Myocyte (in vitro differentiated cells): ENCODE data around the gene ATAD5. TPM values are rescaled to one million over a fixed set of nuclear protein-coding genes. Genes with fewer than 3 reads are reported as not detected.
A peak's percentile ranks its signal among the peaks of the same experiment; 100 is the strongest.

Experiments used
- DNase-seq: peaks from one replicate; pipeline ENCODE4 v3.0.0-alpha.2; 2012; ENCODE audit warnings: low read depth
- total RNA-seq: library from RNA; depleted of rRNA; stranded (reverse); fragments of >200 nt; gene quantifications from 2 replicates; pipeline ENCODE4 v1.2.3, GENCODE V29; 2014

Gene ATAD5
- total RNA-seq, 1 donor from 2014 or later, result 0.67 TPM

DNA sequence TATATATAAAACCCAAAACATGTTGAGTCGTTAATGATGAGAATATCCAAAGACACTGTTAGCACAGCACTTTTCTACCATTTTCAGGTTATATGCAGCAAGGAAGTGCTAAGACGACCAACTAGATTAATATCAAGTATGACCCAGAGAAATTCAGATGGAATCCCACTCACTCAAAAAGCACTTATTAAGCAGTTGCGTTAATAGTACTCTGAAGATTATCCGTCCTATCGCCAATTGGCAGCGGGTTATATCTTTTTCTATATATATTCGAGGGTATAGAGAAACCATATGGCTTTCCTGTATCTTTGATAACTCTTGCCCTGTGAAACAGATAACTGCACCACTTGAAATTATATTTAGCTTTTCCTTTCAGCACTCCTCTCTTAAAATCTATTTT is 8.3 kb upstream of the ATAD5 start:
- DNase-seq, result no peak

DNA sequence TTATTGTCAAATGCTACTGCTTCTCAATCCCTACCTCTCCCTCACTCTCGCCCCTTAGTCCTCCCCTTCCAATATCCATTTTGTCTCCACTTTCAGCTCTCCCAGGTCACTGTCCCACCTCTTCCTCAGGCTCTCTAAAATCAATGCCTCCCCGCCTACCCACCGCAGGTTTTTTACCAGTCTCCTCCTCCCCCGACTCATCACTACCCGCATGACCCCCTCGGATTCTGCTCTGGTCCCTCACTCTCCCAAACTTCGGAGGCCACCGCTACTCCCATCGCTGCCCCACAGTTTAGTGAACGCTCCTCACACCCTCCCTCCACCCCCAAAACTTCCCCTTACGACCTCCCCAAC is 7.8 kb upstream of the ATAD5 start:
- DNase-seq, result no peak

DNA sequence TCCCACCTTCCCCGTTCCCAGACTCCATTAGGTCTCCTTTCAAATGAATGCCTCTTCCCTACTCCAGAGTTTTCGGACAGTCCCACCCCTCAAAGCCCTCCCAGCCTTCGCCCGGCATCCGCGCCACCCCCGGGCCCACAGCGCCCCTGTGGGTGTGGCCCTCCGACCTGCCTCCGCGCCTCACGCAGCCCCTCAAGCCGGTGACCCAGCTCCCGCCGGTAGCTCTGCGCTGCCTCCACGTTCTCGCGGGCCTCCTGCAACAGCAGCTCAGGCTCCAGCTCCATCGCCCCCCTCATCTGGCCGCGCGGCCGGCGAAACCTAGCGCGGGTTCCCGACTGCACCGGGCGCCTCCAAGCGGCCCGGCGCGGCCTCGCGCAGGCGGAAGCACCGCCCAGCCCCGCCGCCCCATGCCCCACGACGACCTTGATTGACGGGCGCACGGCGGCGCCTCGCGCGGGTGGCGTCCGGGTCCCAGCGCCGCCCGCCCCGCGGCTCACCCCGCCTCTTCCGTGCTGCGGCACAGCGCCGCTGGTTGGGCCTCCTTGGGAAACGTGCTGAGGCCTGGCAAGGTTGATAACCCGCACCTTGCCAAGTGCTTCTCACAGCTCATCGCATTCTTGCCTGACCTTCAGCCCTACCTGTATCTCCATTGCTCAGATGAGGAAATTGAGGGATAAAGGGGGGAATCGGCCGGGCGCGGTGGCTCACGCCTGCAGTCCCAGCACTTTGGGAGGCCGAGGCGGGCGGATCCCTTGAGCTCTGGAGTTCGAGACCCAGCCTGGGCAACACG is 7.2 kb upstream of the ATAD5 start, which contains the start of gene CRLF3:
Gene CRLF3 (minus strand): TSS at position 337 of the 790 bp plus-strand sequence. CDS start 41 bp downstream, at position 296.
- DNase-seq, result peak; percentile 90

DNA sequence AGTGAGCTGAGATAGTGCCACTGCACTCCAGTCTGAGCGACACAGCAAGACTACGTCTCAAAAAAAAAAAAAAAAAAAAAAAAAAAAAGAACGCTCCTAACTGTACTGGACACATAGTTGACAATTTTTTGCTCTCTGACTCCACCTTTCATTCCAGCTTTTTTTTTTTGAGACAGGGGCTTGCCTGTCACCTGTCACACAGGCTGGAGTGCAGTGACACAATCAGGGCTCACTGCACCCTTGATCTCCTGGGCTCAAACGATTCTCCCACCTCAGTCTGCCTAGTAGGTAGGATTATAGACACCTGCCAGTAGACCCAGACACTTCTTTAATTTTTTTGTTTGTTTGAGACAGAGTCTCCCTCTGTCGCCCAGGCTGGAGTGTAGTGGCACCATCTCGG is 4.7 kb upstream of the ATAD5 start:
- no peak for DNase-seq

DNA sequence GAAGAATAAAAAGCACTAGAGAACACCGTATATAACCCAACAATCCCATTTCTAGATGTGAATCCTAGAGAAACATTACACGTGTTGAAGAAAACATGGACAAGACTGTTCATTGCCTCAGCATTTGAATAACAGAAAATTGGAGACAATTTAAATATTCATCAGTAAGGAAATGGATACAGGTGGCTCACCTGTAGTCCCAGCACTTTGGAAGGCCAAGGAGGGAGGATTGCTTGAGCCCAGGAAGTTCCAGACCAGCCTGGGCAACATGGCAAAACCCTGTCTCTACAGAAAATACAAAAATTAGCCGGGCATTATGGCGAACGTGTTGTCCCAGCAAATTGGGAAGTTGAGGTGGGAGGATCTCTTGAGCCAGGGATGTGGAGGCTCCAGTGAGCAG is 2.7 kb upstream of the ATAD5 start:
- no peak for DNase-seq

DNA sequence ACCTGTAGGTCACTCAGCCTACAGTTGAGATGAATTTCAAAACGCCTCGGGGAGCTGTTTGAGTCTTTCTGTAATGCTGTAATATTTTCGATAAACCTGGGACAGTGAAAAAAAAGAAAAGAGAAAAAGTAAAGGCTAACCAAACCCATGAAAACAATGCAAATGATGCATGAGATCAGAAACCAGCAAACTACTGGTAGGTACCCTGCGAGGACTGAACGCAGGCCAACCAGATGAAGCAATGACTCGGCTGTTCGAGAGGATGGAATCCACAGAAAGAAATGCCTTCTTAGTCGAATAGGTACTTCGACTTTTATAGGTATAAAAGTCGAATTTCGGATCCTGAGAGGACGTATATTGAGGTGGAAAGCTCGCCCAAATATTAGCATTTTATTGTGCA is 509 bp upstream of the ATAD5 start:
- DNase-seq, result no peak

DNA sequence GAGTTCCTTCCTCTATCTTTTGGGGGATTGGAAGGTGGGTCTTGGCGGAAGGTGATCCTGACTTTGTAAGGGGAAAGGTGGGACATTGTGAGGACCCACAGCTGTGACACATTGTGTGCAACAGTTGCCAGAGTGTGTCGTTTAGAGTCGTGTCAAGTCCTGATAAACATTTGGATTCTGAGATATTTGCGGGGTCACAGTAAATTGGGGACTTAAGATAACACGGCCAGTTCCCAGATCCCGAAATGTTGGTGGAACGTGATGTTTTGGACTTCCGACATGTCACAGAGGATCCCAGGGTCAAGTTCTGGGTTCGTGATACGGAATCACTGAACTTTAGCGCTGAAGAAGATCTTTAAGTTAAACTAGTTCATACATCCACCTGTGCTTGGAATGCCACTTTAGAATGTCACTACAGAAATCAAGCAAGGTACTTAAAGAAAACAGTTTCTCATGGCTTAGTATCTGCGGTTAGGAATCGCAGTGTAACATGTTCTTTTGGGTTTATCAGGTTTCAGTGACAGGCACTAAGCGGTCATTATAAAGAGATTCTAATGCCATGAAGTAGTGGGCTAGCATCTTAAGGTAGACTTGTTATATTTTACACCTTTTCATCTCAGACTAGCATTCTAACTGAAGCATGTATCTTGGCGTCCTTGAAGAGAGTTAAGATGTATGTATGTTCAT is 815 bp downstream of the ATAD5 start:
- no peak for DNase-seq

DNA sequence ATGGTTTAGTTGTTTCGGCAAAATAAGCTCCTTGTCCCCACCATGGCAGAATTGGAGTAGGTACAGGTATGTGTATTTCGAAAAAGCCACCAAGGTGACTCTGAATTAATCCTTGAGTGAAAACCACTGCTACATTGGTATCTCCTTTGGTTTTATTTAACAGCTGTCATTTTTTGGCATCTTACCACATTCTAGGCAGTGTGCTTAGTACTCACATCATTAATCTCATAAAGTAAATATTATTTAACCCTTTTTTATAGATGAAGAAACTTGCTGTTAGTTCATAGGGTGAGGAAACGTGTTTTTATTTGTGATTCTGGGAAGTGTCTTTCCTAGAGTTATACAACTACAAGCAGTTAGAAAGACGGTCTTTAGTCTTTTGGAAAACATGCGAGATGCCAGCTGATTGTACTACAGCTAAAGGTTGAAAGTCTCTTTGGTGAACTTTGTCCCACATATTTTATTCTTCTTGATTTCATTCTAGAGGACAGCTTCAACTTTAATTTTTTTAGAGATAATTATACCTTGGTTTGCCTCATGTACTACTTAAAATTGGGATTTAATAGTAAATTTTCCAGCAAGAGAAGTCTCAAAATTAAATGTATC is 6.5 kb downstream of the ATAD5 start:
- no peak for DNase-seq

DNA sequence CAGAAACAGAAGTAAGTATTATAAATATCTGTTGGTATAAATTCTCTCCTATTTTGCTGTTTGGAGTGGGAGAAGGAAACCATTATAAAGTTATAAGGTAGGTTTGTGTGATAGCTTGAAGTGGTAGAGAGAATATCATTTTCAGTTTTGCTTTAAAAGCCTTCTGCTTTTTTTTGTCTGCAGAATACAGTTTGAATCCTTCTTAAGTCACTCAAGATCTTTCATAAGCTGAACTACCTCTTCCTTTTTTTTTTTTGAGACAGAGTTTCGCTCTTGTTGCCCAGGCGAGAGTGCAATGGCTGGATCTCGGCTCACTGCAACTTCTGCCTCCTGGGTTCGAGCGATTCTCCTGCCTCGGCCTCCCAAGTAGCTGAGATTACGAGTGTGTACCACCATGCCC is 9.0 kb downstream of the ATAD5 start:
- no peak for DNase-seq

DNA sequence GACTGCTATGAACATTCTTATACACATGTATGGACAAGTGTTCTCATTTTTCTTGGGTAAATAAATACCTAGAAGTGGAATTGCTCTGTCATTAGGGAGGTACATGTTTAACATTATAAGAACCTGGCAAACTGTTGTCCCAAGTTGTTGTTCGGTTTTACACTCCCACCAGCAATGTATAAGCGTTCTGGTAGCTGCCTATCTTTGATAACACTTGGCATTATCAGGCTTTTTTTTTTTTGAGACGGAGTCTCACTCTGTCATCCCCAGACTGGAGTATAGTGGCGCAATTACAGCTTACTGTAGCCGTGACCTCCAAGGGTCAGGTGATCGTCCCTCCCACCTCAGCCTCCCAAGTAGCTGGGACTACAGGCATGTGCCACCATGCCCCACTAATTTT is 16.3 kb downstream of the ATAD5 start:
- no peak for DNase-seq

DNA sequence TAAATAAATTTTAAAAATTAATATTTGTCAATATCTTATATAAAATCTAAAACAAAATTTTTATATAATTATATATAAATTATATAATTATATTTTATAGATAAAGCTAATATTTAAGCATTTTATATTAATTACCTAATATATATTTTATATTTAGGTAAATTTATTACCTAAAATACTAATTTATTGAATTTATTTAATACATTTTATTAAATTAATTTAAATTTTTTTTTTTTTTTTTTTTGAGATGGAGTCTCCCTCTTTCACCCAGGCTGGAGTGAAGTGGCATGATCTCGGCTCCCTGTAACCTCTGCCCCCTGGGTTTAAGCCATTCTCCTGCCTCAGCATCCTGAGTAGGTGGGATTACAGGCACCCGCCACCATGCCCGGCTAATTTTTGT is 22.4 kb downstream of the ATAD5 start:
- DNase-seq, result no peak

DNA sequence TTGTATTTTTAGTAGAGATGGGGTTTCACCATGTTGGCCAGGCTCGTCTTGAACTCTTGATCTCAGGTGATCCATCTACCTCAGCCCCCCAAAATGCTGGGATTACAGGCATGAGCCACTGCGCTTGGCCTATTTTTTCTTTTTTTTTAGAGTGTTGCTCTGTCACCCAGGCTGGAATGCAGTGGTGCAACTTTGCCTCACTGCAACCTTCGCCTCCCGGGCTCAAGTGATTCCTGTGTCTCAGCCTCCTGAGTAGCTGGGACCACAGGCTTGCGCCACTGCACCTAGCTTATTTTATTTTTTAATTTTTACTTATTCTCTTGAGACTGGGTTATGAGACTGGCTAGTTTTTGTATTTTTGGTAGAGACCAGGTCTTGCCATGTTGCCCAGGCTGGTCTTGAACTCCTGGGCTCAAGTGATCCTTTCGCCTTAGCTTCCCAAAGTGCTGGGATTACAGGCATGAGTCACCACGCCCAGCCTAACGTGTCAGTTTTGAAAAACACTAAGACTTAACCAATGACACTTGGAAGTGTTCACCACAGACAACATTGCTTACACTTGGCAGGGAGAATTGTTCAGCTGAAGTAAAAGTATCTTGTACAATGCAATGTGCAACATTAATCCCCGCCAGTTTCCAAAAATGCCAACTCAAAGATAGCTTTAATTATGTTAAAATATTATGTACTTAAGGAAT is 26.9 kb downstream of the ATAD5 start:
- peak; percentile 32 for DNase-seq

DNA sequence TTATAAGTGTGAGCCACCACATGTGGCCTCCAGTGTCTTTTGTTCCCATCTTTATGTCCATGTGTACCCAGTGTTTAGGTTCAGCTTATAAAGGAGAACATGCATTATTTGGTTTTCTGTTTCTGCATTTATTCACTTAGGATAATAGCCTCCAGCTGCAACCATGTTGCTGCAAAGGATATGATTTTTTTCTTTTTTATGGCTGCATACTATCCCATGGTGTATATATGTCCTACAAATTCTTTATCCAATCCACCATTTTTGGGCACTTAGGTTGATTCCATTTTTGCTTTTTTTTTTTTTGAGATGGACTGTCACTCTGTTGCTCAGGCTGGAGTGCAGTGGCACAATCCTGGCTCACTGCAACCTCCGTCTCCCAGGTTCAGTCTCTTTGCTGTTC is 32.9 kb downstream of the ATAD5 start:
- no peak for DNase-seq

DNA sequence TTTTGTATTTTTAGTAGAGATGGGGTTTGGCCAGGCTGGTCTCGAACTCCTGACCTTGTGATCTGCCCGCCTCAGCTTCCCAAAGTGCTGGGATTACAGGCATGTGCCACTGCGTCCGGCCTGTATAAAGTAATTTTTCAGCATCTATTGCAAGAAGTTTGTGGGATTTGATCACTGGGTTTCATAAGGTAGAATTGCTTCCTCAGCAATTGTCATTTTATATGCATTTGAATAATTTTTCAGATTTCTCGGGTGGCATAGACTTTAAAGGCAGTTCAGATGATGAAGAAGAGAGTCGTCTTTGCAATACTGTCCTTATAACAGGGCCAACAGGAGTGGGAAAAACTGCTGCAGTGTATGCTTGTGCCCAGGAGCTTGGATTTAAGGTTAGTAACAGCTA is 37.2 kb downstream of the ATAD5 start:
- no peak for DNase-seq

DNA sequence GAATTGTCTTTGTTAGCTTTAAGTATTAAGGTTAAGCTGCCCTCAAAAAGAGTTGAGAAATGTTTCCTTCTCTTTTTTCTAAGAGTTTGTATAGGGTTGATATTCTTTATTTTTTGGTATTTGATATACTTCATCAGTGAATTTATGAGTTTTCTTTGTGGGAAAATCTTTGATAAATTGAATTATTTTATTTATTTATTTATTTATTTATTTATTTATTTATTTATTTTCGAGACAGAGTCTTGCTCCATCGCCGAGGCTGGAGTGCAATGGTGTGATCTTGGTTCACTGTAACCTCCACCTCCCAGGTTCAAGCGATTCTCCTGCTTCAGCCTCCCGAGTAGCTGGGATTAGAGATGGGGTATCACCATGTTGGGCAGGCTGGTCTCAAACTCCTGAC is 54.4 kb downstream of the ATAD5 start:
- DNase-seq, result no peak

DNA sequence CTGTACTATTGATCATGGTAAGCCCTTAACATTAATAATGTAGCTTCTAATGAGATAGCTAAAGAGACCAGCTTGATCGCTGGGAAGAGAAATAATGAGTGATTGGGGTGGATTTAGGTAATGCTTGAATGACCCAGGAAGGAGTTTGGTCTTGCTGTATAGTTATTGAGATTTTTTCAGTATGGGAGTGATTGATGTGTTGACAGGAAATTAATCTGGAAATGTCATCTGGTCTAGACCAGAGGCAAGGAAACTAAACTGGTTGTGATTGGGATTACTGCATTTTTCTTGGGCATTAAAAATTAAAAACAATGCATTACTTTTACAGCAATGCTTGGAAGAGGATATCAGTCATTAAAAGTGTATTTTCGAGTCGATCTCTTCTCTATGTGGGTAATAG is 62.5 kb downstream of the ATAD5 start:
- DNase-seq, result no peak

DNA sequence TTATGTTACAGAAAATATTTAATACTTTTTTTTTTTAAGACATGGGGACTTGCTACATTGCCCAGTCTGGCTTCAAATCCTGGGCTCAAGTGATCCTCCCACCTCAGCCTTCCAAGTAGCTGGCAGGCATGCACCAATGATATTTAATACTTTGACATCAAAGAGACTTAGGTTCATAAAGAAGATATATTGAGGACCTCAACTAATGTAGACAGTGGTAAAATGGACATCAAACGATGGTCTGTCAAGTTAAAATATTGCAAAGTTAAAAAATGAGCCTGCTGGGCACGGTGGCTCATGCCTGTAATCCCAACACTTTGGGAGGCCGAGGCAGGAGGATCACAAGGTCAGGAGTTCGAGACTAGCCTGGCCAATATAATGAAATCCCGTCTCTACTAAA is 65.5 kb downstream of the ATAD5 start:
- no peak for DNase-seq

DNA sequence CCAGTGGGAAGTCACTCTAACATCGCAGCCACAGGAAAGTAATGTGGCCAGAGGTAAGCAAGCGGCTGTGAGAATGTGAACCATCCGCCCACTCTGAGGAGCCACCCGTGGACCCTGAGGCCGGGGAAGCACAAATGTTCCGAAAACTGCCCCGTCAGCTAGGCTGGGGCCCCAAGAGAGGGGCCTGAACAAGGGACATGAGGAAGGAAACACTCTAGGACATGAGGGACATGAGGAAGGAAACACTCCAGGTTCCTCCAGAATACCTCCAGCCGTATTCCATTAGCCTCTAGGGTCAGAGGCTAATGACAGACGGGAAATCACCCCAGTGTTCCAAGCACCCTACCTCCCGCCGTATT is 74.0 kb downstream of the ATAD5 start:
- DNase-seq, result peak; percentile 41

DNA sequence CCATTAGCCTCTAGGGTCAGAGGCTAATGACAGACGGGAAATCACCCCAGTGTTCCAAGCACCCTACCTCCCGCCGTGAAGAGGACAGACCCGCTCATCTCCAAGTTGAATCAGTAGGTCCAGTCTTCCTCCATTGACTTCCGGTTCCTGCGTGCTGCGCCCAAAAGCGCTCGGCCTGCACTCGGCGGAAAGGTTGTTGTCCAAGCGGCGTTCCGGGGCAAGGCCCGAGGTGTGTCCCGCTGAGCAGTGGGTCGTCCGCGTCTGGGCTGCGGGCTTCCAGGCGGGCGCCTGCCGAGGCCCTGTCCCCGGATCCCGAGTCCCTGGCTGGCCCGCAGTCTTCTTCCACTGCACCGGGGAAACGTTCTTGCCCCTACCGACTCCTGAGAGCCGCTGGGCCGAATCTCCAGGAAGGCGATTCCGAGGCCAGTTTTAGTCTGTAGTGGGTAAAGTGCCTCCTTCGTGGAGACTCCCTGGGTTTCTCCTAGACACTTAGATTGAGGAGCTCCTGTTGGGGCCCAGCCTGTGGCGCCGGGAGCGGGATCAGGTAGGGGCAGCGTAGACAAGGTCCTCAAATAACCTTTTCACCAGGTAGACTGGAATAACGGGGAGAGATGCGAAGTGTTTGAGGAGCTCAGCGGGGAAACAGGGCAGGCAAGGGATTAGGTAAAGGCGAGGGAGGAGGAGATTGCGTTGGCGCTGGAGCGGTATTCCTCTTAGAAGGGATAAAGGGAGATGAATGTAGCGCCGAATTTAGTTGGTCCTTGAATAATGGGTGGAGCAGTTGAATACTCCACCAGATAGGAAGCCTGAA is 74.5 kb downstream of the ATAD5 start, which contains the start of gene TEFM:
Gene TEFM (minus strand): TSS at position 138 of the 811 bp plus-strand sequence. CDS start 40 bp downstream, at position 98.
- DNase-seq, result peak; percentile 94

DNA sequence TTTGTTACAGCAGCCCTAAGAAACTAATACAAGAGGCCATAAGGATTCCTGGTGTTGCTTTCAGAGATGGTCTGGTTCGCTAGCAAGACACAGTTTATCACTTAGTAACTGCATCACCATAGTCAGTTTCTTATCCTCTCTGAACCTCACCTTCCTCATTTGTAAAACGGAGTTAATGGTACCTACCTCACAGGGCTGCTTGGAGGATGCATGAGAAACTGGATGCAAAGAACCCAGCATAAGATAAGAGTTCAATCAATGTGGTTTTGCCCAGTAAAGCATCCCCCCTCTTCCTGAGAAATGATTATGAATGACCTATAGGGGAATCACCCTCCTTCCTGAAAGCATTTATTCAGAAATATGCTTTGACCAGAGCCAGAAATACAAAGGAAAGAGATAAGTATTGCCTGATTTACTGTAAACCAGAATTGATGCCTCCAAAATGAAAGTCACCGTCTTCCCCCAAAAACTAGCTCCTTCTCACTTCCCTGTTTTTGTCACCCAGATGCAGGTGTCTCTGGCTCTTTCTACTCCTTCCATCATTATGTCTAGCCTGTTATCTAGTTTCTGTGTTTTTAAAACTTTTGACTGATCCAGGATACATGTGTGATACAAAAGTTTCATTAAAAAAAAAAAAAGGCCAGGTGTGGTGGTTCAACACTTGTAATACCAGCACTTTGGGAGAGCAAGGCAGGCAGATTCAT is 77.1 kb downstream of the ATAD5 start:
- DNase-seq, result no peak
